PC-9 (cell line): ENCODE data around the gene LAMA2.

ENCODE experiments used
- EZH2 ChIP-seq: fragments of 200-600 bp; sonication (generic); IDR thresholded peaks from 2 replicates; pipeline ENCODE4 v1.8.0; 2017; ENCODE audit warnings: antibody characterized with exemption, low read depth
- TF ChIP-seq, protein P1 (sequence below): fragments of 200-600 bp; sonication (generic); conservative IDR thresholded peaks from 2 replicates; pipeline ENCODE4 v1.6.1; 2017; ENCODE audit warnings: mixed run types, antibody characterized with exemption, mild to moderate bottlenecking, moderate library complexity

DNA sequence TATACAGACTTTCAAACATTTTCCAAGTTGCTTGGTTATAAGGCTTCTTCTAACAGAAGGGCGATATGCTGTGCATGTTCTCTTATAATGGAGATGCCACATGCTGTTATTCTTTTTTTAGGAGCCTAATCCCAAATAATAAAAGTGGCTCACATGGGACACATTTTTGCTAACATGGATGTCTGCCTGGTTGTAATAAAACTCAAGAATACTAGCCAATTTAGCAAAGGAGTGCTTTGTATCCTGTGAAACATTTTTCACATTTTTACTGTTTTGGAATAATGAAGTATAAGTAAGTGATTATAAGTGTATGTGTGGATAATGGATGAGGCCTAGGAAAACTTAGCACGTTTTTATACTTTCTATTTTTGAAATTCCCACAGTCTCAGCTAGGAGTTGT lies 312.2 kb downstream of the LAMA2 start:
- TF ChIP-seq EZH2, result no peak
- TF ChIP-seq, protein P1, sequence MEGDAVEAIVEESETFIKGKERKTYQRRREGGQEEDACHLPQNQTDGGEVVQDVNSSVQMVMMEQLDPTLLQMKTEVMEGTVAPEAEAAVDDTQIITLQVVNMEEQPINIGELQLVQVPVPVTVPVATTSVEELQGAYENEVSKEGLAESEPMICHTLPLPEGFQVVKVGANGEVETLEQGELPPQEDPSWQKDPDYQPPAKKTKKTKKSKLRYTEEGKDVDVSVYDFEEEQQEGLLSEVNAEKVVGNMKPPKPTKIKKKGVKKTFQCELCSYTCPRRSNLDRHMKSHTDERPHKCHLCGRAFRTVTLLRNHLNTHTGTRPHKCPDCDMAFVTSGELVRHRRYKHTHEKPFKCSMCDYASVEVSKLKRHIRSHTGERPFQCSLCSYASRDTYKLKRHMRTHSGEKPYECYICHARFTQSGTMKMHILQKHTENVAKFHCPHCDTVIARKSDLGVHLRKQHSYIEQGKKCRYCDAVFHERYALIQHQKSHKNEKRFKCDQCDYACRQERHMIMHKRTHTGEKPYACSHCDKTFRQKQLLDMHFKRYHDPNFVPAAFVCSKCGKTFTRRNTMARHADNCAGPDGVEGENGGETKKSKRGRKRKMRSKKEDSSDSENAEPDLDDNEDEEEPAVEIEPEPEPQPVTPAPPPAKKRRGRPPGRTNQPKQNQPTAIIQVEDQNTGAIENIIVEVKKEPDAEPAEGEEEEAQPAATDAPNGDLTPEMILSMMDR, result no peak
